ENCODE measurements around the gene CHODL.

CHODL gene

DNA sequence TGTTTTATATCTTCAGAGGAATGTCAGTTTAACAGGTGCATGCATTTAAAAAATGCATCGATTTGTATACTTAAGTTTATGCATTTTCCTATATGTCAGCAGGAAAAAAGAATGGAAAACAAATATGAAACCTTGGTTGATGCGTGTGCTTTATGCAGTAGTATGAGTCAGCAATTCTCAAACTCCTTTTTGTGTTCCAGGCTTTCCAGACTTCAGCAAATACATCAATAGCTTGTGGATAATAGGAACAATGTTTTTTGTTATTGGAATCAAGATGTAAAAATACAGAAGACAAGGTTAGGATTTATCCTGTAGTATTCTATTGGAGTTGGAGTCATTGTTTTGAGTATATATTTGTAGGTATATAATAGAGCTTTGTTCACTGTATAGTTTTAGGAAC is 45.2 kb downstream of the CHODL start:
- DNase-seq (ENCODE audit: low read depth): no peak

GRCh38 chr21:18294100-18294499 is 49.5 kb downstream of the CHODL start:
- DNase-seq (ENCODE audit: low read depth): no peak

- no peak for DNase-seq (ENCODE audit: low read depth)
Measured at GRCh38 chr21:18298228-18298627, 53.6 kb downstream of the CHODL start.
